Pulmonary artery endothelial cell (primary cell): ENCODE results near the gene MAP2K3. TPM values are rescaled to one million over a fixed set of nuclear protein-coding genes. Genes with fewer than 3 reads are reported as not detected.
A peak's percentile ranks its signal among the peaks of the same experiment; 100 is the strongest.

ENCODE experiments used
- DNase-seq: peaks from one replicate; pipeline ENCODE4 v3.0.0-alpha.2; 2011; ENCODE audit warnings: low read depth, low spot score
- total RNA-seq: library from RNA; depleted of rRNA; stranded (reverse); fragments of >200 nt; gene quantifications from 2 replicates; pipeline ENCODE4 v1.2.3, GENCODE V29; 2014

Gene MAP2K3
- total RNA-seq, 1 donor from 2014 or later = 16.2 TPM

DNA sequence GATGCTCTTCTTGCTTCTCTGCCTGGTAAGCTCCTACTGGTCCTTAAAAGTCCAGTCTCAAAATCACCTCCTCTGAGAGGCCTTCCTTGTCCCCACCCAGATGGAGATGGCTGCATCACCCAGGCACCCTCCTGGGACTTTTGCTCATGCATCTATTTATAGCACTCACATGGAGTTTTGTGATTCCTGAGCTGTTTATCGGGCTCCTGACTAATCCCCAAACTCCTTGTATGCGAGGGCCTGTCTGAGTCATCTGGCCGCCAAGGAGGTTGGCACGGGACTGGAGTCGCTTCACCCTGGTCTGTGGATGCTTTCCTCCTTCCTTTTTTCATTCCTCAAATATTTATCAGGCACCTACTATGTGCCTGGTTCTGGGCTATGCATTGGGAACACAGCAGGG is 2.3 kb upstream of the MAP2K3 start:
- no peak for DNase-seq

DNA sequence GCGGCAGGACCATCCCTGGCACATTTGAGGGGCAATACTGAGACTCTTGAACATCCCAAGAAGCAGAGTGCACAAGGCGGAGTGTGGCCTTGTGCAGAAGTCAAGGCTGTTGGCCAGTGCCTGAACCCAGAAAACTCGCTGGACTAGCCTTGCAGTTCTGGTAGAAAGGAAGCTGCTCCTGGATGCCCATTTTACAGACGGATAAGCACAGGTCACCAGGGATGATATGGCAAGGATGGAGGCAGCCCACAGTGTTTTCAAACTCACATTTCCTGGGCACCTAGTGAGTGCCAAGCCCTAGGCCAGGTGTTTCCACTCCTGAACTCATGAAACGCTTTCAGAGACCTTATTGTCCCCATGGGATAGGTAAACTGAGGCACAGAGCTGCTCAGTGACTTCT is 1.7 kb upstream of the MAP2K3 start:
- no peak for DNase-seq

DNA sequence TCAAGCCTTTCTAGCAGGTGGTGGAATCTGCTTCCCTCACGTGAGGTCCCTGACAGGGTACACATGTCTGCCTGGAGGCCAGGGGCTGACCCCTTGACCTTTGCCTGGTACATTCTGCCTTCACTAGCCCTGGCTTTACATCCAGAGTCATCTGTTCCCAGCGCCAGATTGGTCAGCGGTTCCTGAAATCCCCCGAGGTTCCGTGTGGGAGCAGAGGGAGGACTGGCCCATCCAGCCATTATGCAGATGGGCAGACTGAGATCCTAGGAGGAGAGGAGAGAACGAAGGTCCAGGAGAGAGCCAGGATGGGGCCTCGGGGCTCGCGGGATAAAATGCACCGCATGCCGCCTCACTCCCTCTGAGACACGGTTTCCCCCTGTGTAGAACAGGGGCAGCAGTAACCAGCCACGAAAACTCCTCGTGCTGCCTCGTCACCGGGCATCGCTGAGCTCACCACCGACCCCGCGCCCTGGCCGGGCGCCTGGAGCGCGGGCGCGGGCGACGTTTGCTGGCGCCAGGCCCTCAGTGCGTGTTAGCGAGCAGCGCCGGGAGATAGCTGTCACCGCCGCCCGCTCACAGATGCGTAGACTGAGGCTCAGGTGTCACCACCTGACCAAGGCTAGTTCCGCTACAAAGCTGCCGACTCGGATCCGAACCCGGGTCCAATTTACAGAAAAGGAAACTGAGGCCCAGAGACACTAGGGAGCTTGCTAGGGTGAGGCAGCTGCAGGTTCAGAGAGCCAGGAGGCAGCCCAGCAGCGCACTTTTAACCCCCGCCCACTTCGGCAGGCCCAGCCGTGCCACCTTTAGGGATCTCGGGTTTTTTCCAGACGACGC is 811 bp upstream of the MAP2K3 start:
- no peak for DNase-seq

DNA sequence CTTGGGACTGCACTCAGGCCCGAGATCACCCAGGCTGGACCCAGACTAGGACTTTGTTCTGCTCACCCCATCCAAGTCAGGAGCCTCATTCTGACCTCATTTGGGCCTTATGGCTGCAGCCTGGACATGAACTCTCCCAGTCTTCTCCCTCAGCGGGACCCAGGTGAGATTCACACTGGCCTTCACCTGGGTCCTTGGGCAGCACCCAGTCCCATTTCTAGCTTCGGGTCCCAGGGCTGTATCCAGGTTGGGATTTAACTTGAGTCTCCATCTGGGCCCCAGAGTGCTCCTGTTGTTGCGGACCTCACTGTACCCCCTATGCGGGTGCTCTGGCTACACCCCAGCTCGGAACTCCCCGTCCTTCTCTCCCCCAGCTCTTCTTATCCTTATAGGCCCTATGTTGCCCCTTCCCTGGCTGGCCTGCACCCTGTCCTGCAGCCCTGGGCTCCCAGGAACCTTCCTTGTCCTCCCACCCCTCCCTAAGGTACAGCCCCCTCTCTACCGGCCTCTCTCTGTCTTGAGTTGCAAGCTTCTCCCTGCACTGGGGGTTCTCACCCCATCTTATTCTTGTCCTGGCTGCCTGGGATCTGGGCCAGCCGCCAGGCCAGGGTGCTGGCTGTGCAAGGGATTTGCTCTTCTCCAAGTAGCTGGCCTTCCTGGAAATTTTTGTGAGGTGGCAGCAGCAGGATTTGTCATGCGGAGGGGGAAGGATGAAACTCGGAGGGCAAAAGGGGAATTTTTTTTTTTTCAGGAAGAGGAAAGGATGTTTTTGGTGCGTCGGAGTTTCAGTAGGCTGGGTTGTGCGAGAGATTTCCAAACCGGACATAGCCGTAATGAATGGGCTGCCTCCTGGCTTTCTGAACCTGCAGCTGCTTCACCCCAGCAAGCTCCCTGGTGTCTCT is 904 bp downstream of the MAP2K3 start:
- no peak for DNase-seq

DNA sequence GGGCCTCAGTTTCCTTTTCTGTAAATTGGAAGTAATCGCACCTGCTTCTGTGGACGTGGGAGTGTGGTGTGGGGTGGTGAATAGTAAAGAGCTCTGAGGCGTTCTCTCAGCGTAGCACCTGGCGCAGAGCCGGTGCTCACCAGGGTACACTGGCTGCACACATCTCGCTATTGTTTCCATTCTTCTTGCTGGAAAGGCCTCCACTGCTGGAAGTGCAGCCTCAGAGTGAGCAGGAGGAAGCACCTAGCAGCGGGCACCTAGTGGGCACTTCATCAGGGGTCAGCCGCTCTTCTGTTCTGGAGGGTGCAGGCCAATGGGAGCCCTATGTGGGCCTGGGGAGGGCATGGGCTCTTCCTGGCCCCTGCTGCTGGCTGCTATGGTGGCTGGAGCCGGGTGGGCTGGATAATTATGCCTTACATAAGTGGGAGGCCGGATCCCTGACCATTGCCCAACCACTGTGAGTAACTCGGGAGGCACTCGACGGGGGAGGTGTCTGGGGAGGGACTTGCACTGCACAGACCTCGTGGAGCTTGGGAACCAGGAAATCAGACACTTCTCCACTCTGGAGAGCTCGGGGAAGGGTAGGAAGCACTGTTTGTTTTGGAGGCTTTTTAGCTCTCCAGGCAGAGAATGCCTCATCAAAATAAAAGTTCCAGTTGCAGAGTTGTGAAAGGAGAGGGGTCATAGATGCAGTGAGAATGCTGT is 1.7 kb downstream of the MAP2K3 start:
- peak; percentile 90 for DNase-seq

DNA sequence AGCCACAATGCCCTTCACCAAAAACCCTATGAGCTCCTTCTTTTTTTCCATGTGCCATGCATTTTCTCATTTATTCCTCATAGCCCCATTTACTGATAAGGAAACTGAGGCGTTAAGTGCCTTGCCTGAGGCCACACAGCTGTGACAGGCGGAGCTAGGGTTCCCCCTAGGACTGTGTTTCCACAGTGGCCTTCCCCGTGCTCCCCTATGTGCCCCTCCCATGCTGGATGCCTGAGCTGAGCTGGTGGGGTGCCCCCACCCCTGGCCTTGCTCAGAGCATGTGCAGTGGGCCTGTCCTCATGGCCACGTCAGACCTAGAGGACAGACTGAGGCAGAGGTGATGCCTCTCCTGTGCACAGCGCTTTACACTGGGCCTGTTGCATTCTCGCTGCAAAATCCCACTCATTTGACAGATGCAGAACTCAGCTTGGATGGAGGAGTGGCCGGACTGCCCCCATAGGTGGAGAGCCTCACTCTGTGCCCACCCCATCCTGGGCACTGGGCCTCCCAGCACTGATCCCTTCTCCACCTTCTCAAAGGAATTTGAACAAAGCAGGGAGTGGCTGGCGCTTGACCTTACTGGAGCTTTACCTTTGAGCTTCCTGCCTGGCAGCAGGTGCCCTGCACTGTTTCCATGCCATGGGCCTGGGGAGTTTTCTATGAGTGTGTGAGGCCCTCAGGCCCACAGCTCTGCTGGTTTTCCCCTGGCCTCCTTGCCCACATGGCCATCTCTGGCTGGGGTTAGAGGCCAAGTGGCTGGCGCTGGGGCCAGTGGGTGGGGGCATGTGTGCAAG is 2.6 kb downstream of the MAP2K3 start:
- no peak for DNase-seq

DNA sequence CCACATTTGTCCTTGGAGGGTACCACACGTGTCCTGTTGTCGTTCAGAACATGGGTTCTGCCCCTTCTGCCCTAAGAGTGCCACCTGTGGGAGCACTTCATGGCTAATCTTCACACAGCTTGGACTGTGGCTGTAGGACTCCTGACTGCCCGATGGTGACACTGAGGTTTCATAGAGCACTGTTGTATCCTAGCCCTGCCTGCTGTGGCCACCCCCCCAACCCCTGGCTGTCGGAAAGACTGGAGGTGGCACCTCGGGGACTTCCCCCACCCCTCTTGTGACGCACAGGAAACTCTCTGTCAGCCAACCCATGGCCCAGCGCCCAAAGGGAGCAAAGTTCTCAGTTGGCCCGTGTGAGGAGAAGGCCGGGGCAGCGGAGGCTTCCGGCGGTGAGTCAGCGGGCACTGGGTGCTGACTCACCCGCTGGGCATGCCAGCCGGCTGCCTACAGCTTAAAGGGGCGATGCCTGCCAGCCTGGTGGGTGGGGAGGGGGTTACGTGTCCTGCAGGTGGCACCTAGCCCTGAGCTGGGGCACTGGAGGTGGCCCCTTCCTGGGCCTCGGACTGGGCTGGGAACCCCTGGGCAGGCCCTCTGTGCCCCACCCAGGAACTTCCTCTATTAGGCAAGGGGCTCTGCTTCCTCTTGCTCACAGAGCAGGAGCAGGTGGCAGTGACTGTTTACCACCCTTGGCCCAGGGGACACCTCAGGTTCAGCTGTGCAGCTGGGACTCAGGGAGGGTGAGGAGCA is 3.4 kb downstream of the MAP2K3 start:
- DNase-seq = peak; percentile 87

DNA sequence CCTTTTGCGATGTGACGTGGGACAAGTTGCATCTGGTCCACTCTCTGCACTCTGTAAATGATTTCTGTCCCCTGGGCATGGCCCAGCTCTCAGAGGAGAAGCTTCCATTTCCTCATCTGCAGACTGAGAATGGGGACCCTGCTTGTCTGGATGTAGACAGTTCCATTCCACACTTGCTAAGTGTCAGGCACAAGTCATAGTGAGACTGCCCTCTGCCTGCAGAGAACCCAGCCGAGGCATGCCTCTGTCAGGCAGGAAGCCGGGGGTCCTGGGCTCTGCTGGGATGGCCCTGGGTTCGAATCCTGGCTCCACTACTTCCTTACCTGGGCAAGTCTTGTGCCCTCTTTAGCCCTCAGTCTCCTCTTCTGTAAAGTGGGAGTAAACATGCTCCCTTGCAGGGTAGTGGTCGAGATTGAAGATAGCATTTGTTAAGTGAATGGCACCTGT is 4.1 kb downstream of the MAP2K3 start:
- no peak for DNase-seq

DNA sequence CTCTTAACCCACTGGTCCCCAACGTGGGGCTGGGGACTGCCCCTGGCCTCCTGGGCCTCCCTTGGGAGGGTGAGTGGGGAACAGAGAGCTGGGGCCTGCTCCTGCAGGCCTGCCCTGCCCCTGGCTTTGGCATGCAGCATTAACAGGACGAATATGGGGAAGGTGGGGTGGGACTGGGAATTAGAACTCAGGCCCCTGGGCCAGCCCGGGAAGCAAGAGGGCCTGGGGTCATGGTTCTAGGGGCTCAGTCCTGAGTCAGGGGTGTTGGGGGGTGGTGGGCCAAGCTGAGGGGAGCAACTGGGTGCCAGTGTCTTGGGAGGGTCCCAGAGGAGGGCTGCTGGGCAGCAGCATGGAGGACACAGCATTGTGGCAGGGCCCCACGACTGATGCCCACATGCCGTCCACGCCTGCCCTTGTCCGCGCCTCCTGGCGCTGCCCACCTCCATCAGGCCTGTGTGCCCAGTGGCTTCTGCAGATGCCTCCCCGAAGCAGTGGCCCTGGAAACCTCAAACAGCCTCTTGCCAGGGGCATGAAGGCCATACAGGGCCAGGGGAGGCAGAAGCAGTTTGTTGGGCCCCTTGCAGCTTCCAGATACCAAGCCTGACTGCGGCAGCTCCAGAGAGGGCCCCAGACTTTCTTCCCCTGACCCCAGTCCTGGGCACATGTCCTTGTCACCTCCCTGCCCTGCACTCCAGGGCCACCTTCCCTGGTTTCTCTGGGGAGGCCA is 4.8 kb downstream of the MAP2K3 start:
- no peak for DNase-seq

DNA sequence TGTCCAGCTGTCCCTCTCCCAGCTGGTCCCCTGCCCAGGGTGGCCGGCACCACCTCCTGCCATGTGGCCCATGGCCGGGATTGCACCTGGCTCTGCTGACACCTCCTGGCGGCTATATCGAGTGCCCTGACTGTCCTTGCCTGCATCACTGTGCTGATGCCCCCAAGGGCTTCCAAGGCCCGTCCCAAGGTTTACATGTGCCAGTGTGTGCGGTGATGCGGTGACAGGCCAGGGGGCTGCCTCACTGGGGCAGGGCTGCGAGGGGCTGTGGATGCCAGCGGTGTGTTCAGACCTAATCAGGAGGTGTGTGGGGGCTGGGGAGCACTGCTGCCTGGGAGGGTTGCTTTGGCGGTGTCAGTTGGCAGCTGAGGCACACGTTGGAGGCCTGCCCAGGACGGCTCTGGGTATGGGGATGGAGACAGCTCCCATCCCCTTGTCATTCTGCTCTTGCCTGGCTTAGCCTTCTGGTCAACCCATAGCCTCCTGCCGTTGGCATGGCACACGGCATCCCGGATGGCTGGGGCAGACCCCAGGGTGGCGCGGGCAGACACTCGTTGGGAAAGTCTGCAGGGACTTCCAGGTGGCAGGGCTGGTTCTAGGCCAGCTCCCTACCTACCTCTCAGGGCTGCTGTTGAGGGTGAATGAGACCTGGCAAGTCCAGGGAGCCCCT is 5.5 kb downstream of the MAP2K3 start:
- DNase-seq = no peak

DNA sequence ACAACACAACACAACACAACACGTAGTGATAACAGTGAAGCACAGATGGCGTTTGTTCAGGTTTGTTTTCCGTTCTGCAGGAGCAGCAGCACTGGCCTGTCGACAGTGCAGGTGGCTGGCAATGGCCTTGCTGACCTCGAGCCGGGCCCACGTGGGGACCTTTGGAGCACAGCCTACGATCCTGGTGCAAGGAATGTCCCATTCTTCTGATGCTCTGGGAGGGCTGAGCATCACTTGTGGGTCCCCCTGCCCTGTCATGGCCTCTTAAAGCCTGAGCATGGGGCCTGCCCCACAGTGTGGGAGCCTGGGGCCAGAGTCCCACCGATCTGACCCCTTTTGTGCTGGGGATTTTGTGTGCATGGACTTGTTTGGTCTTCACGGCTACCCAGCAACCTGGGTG is 6.8 kb downstream of the MAP2K3 start:
- no peak for DNase-seq

DNA sequence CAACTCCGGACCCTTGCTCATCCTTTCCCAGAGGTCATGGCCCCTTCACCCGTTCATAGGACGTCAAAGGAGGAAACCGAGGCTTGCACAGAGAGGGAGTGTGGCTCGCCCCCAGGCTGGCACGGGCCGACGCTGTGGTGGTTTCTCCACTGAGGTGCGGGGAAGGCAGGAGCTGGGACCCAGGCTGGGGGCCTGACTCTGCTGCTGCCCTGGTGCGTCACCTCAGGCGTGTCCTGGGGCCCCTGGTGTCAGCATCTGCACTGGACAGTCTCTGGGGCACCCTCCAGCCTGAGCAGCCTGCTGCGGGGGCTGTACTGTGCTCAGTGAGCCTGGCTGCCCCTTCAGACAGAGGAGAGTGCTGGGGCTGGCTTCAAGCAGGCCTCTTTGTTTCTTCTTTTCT is 7.4 kb downstream of the MAP2K3 start:
- no peak for DNase-seq

DNA sequence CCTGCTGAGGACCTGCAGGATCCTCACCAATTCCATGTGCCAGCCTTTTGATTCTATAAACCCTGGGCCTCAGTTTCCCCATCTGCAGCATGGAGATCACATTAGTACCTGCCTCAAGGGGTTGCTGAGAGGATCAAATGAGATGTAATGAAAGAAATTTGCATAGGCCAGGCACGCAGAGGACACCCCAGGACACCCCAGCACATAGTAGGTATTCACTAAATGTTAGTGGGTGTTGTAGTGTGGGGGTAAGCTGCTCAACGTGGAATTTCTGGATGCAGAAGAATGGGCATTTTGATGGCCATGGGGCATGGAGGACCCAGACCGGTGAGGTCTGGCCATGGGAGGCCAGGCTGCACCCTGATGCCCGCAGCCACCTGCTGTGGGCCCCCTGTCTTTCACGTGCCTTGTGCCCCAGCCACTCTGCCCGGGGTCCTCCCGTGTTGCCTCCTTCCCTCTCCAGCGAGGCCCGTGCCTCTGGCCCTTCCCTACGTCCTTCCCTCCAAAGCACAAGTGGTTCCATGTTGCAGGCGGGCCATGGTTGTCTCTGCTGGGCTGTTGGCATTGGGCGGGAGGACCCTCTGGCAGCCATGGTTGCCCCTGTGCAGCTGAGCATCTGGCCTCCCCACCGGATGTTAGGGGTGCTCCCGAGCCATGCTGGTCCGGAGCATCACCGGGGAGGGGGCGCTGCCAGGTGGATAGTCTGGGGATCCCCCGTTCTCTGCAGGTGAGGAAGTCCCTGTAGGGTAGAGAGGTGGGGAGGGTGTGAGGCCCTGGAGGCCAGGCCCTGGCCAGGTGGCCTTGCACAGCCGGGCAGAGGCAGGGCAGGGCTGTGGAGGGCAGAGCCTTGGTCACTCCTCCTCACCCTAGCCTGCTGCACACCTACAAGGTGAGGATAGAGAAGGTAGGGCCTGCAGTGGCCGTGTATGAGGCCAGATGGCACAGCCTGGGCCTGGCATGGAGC is 8.6 kb downstream of the MAP2K3 start:
- DNase-seq = no peak

DNA sequence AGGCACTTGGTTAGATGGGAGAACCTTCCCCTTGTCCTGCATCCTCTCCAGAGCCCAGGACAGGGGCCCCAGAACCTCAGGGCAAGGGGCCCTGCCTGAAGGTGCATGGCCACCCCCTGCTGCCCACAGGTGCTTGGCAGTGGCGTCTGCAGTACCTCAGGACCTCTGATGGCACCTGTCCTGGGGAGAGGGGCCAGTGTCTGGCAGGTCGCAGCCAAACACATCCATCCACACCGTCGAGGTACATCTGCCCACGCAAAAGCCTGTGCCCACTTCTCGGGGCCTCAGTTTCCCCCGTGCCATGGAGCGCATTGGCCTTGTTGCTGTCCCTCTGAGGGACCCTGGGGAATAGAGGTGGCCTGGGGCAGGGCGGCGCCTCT is 9.3 kb downstream of the MAP2K3 start:
- no peak for DNase-seq

DNA sequence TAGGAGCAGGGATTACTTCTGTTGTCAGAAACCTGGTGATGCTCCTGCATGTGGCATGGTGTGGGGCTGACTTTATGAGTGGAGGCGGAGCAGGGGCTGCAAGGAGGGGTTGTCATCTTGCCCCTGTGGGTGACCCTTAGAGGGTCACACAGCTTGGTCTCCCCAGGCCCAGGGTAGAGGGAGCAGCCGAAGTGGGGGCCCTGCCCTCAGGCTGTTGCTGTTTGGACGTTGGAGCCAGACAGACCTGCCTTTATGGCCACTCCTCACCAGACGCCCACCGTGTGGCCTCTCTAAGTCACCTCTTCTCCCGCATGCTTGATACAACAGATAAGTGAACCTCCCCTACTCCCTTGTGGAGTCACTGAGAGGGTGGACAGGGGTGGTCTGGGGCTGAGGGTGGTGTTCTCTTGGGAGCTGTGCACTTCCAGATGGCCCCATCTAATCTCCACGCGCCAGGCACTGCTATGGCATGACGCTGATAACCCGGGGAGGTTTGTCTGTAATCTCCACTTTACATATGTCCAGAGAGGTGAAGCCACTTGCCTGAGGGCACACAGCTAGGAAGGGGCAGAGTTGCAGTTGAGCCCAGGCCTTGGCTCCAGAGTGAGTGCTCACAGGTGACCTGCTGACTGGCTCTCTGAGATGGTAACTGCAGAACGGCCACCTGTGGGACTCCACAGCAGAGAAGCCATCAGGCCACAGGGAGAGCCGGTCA is 10.0 kb downstream of the MAP2K3 start:
- DNase-seq = no peak

DNA sequence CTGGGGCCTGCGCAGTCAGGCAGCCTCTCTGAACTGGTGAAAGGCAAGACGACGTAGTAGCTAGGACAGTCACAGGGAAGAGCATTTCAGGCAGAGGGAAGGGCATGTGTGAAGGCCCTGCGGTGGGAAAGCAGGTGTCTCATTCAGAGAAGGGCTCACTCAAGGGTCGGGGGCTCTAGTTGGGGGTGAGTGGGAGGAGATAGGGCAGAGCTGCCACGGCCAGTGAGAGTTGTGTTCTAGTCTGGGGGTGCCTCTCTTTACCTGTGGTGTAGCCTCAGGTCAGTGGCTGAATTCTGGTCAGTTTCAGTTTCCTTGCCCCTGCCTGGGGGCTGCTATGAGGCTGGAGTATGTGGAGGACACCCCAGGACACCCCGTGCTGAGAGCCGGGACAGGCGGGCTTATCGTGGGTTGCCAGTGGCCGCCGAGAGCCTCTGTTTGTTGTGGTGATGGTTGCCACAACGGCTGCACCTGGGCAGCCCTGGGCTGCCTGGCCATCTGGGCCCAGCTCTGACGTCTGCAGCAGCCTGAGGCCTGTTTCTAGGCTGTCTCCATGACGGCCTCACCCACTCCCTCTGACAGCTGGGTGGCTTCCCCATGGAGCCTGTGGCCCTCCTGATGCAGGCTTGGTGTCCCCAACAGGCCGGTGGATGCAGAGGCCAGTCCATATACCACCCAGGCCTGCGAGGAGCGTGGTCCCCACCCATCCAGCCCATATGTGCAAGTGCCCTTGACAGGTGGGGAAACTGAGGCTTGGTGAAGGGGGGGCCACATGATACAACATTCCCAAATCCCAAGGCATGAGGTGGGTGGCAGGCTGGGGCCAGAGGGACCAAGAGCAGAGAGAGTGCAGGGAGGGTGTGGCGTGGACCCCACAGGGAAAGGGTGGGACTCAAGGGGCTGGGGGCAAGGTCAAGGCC is 10.8 kb downstream of the MAP2K3 start:
- no peak for DNase-seq
